Adrenal gland (tissue), 12 donors: ENCODE results near the gene HAUS7. TPM values are rescaled to one million over a fixed set of nuclear protein-coding genes. Genes with fewer than 3 reads are reported as not detected.

ENCODE experiments used
- DNase-seq, 7 donors: peaks; one replicate each; pipeline ENCODE4 v3.0.0-alpha.2; 2019 to 2020
- H3K27ac ChIP-seq, 5 donors: fragments of 200-600 bp; sonication (generic) in 4 of 5; 1 replicate in 3 of 5; 2 replicates in 2 of 5; pipeline versions ENCODE4 v1.5.1 to v1.8.0; 2016 to 2020; ENCODE audit warnings: mild to moderate bottlenecking in 1 of 5
- H3K27me3 ChIP-seq: fragments of 200-600 bp; 2 replicates; pipeline ENCODE4 v1.8.0; 2021
- H3K36me3 ChIP-seq, 2 donors: fragments of 200-600 bp; replicated peaks in 1 of 2; 1 replicate in 1 of 2; 2 replicates in 1 of 2; pipeline versions ENCODE4 v1.5.1 to v1.8.0; 2018 to 2022
- H3K4me1 ChIP-seq, 2 donors: fragments of 200-600 bp; replicated peaks in 1 of 2; 1 replicate in 1 of 2; 2 replicates in 1 of 2; pipeline versions ENCODE4 v1.5.1 to v1.8.0; 2018 to 2021
- H3K4me3 ChIP-seq, 4 donors: fragments of 200-600 bp; sonication (generic) in 3 of 4; one replicate each; pipeline ENCODE4 v1.5.1; 2016 to 2018
- H3K9me3 ChIP-seq, 3 donors: fragments of 200-600 bp; sonication (generic) in 1 of 3; replicated peaks in 1 of 3; 1 replicate in 2 of 3; 2 replicates in 1 of 3; pipeline versions ENCODE4 v1.5.1 to v1.8.0; 2016 to 2021
- POLR2A ChIP-seq, 2 donors: fragments of 450-650 bp; IDR thresholded peaks; one replicate each; pipeline ENCODE4 v1.6.1; 2017; ENCODE audit warnings: antibody characterized with exemption in 2 of 2, mild to moderate bottlenecking in 2 of 2, moderate library complexity in 1 of 2
- WGBS, 4 donors: extraction: QIAGEN DNeasy Blood & Tissue Kit in 2 of 4; methylation state at CpG; one replicate each; pipeline versions ENCODE4 v1.1.5 to v1.1.7; 2013 to 2017; 5-methylcytosine and 5-hydroxymethylcytosine counted together
- intact Hi-C, 2 donors: fragments of 100-400 bp; cut with DNase I; formaldehyde crosslinking; loops; one replicate each; pipeline versions ENCODE4 v1.14.1 to v1.15.0; 2022 to 2023
- polyA plus RNA-seq, 3 donors: library from polyadenylated mRNA; stranded (reverse); fragments of 200-250 nt in 2 of 3; fragments of 350-450 nt in 1 of 3; fragmentation: Illumina TruSeq in 1 of 3; extraction: RNeasy Lipid Tissue Mini Kit (QIAGEN cat#74804) in 1 of 3; gene quantifications; one replicate each; pipeline ENCODE4 v1.2.3, GENCODE V29; 2013 to 2014
- total RNA-seq, 9 donors: library from RNA; depleted of rRNA in 4 of 9; stranded (reverse); fragments of >200 nt in 4 of 9; fragments of 120-200 nt in 1 of 9; fragmentation: NEBNext Ultra II Directional in 1 of 9; extraction: Animal tissue kit (Norgen Biotek cat#: 25700) in 1 of 9; gene quantifications; one replicate each; pipeline versions ENCODE4 v1.1.0 to v1.2.4, GENCODE V29; 2013 to 2023
- TF ChIP-seq, protein P1 (sequence below), 6 experiments: fragments of 450-650 bp in 4 of 6; fragments of 200-600 bp in 2 of 6; sonication (generic) in 1 of 6; IDR thresholded peaks; 1 replicate in 5 of 6; 2 replicates in 1 of 6; pipeline versions ENCODE4 v1.5.1 to v1.8.0; 2016 to 2021; ENCODE audit warnings: antibody characterized with exemption in 6 of 6, mild to moderate bottlenecking in 2 of 6, moderate library complexity in 1 of 6
- donor health status: healthy with polysubstance abuse.
- donor health status: Bipolar disorder and iron deficiency.
- donor health status: DM: yes; HTN: yes; CAD: no.
- donor health status: DM: no; HTN: no; CAD: no.
- donor health status: DM: no; HTN: no; CAD: no.
- donor health status: DM: yes; HTN: yes; CAD: no.

HAUS7 gene
- total and polyA plus RNA-seq, 12 donors, result 7.3 to 111 (median 19.3) TPM

DNA sequence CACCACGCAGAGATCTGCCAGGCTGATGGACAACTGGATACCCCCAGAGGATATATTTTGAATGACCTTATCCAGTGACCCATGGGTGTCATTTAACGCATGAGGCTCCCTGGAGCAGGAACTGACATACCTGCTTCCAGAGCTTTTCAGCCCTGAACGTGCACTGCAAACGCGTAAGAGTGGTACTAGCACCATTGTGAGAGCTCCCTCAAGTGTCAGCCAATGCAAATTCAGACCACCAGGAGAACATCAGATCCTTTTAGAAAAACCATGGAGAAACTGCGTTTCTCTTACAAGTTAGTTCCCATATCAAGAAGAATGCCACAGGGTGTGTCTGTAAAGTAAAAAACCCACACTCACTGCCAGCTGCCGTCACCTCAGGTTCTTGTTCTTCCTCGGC, 31.8 kb downstream of the HAUS7 start:
- peak in 3 of 7 donors; percentile 36 to 55 (median 49) for DNase-seq
- Histone ChIP-seq H3K36me3 (no peaks in the 10 kb centered on the region), H3K4me1 (no peaks in the 10 kb centered on the region), H3K9me3 (no peaks in the 10 kb centered on the region), H3K27me3 (peaks cover 4% of the 10 kb centered on the region), H3K27ac (no peak overlapping the region), H3K4me3 (no peak overlapping the region)
- intact Hi-C loops, result no loop called here
- TF ChIP-seq, protein P1, sequence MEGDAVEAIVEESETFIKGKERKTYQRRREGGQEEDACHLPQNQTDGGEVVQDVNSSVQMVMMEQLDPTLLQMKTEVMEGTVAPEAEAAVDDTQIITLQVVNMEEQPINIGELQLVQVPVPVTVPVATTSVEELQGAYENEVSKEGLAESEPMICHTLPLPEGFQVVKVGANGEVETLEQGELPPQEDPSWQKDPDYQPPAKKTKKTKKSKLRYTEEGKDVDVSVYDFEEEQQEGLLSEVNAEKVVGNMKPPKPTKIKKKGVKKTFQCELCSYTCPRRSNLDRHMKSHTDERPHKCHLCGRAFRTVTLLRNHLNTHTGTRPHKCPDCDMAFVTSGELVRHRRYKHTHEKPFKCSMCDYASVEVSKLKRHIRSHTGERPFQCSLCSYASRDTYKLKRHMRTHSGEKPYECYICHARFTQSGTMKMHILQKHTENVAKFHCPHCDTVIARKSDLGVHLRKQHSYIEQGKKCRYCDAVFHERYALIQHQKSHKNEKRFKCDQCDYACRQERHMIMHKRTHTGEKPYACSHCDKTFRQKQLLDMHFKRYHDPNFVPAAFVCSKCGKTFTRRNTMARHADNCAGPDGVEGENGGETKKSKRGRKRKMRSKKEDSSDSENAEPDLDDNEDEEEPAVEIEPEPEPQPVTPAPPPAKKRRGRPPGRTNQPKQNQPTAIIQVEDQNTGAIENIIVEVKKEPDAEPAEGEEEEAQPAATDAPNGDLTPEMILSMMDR (IDR thresholded peaks at IDR 0.05), result peak in 3 of 6 experiments; percentile 19 to 34 (median 32)
- no peak for TF ChIP-seq POLR2A (IDR thresholded peaks at IDR 0.05)
- 14 to 65% (median 43%) methylated on average over 5 to 8 of the region's 8 CpGs for WGBS, 4 donors

DNA sequence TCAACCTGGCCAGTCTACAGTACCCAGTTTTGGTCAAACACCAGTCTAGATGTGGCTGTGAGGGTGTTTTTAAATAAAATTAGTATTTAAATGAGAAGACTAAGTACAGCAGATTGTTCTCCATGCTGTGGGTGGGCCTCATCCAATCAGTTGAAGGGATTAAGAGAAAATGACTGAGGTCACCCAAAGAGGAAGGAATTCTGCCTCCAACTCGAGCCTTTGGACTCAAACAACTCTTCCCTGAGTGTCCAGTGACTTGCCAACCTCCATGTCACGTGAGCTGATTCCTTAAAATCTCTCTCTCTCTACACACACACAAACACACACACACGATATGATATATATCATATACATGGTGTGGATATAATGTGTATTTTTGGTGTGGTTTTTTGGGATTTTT, 34.5 kb downstream of the HAUS7 start:
- WGBS, 4 donors, result 56 to 67% (median 62%) methylated on average over 3 of the region's 3 CpGs
- Histone ChIP-seq H3K27ac (no peak overlapping the region), H3K4me3 (no peak overlapping the region), H3K36me3 (no peaks in the 10 kb centered on the region), H3K4me1 (no peaks in the 10 kb centered on the region), H3K27me3 (no peaks in the 10 kb centered on the region), H3K9me3 (peaks cover 0 to 1% (median 0%) of the 10 kb centered on the region in 3 donors)
- intact Hi-C loops, result no loop called here
- TF ChIP-seq, protein P1 (IDR thresholded peaks at IDR 0.05), result no peak
- no peak for TF ChIP-seq POLR2A (IDR thresholded peaks at IDR 0.05)
- DNase-seq, result no peak

DNA sequence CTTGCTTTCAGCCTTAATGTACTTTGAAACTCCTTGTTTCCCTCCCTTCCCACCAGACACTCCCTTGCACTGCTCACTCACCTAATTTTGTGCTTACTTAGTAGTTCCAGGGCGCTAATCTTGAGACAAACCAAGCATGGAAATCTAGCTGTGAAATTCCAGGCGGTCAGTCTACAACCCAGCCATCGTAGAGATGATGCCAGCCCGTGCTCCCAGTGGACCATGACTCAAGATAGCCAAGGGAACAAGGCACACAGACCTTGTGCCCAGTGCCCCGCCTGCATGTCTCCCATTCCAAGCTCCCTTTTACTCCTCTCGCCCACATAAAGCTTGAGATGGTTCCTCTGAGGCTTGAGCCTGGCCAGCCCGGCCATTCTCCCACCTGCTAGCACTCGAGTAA, 35.6 kb downstream of the HAUS7 start:
- H3K27ac ChIP-seq, result no peak overlapping the region
- H3K4me1 ChIP-seq, result no peaks in the 10 kb centered on the region
- no peak overlapping the region for H3K4me3 ChIP-seq
- TF ChIP-seq POLR2A (IDR thresholded peaks at IDR 0.05), result no peak
- TF ChIP-seq, protein P1 (IDR thresholded peaks at IDR 0.05), result no peak
- WGBS, 4 donors, result 80 to 97% (median 87%) methylated on average over 7 to 8 of the region's 8 CpGs
- no peak for DNase-seq
- H3K27me3 ChIP-seq, result no peaks in the 10 kb centered on the region
- peaks cover 0 to 3% (median 0%) of the 10 kb centered on the region in 3 donors for H3K9me3 ChIP-seq
- intact Hi-C loops, result no loop called here
- no peaks in the 10 kb centered on the region for H3K36me3 ChIP-seq

DNA sequence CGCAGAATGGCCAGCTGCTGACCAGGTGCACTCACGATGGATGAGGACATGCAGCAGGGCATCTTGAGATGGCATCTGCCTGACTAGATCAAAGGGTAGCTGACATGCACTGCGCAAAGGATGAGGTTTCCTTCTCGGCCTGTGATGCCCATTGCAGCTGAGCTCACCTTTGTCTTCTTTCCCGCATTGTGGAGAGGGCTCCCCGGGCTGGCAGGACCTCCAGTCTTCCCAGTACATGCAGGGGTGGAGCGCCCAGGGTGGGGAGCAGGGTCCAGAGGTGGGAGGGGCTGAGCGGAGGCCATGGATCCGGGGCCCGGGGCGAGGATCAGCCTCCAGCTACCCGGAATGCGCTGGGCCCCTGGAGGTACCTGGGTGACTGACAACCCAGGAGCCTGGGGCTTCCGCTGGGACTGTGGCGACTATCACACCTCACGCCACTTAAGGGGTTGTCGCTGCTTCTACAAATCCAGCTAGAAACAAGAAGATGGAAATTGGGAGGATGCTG, 36.5 kb downstream of the HAUS7 start:
- 87 to 92% (median 89%) methylated on average over 12 to 17 of the region's 17 CpGs; no CpG with 5 or more reads in 1 of the 4 donors for WGBS, 4 donors
- Histone ChIP-seq H3K36me3 (no peaks in the 10 kb centered on the region), H3K4me1 (no peaks in the 10 kb centered on the region), H3K9me3 (peaks cover 0 to 3% (median 0%) of the 10 kb centered on the region in 3 donors), H3K27ac (no peak overlapping the region), H3K27me3 (no peaks in the 10 kb centered on the region), H3K4me3 (no peak overlapping the region)
- DNase-seq, result no peak
- no peak for TF ChIP-seq POLR2A (IDR thresholded peaks at IDR 0.05)
- TF ChIP-seq, protein P1 (IDR thresholded peaks at IDR 0.05), result no peak
- intact Hi-C loops, result no loop called here
